ENCODE measurements around the gene NMRK2. TPM values are rescaled to one million over a fixed set of nuclear protein-coding genes. Genes with fewer than 3 reads are reported as not detected.

NMRK2 gene
- total RNA-seq, 1 experiment from 2014 or later: 60.0 TPM

DNA sequence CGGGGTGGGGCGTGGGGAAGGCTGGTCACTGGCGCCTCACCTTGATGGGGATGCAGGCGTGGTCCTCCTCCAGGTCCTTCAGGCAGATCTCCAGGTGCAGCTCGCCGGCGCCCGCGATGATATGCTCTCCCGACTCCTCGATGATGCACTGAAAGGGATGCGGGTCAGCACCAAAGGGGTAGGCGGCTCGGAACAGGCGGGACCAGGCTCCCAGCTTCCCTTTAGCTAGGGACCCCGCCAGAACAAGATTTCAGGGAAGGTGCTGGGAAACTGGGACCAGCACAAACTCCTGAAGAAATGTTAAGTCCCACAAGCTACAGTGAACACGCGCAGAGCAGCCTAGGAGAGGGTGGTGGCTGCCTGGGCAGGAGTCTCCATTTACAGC is 46.4 kb downstream of the NMRK2 start:
- no peaks in the 10 kb centered on the region for H3K27me3 ChIP-seq (ENCODE audit: insufficient read depth, low read length)
- H3K23ac ChIP-seq (ENCODE audit: insufficient read length, low read depth, low read length): no peak overlapping the region
- no peak overlapping the region for H3K4me2 ChIP-seq (ENCODE audit: insufficient read depth, insufficient read length, low read length)
- Mint-ChIP-seq H3K4me1 (peaks cover 22% of the 10 kb centered on the region in 2 experiments), H3K9me3 (no peaks in the 10 kb centered on the region; a peak in 1 of 5 replicates), H3K4me3 (0 out of 5 replicates have a peak overlapping the region, but pooled peaks of 1 of the 2 experiments have one; percentile 35), H3K36me3 (ENCODE audit: insufficient read depth in 1 of 3, low read depth in 3 of 3) (peaks cover 76 to 92% (median 85%) of the 10 kb centered on the region in 3 experiments), H3K27ac (peak overlapping the region; percentile 53 to 84 (median 80); a peak in 4 of 7 replicates), H3K27me3 (ENCODE audit: low read depth) (peaks cover 6% of the 10 kb centered on the region)
- no peak overlapping the region for H3K14ac ChIP-seq (ENCODE audit: insufficient read depth, low read length)
- DNase-seq: peak; percentile 41
- peaks cover 19% of the 10 kb centered on the region; the same call in 1 of the 2 replicates for H3K79me2 ChIP-seq (ENCODE audit: insufficient read depth, low read length)
- no peak overlapping the region for H2BK20ac ChIP-seq (ENCODE audit: low read depth, low read length, poor library complexity, severe bottlenecking)
- H4K5ac ChIP-seq (ENCODE audit: insufficient read length, low read depth, low read length): no peak overlapping the region
- H3K9me3 ChIP-seq (ENCODE audit: control insufficient read depth, low read depth, low read length): no peaks in the 10 kb centered on the region
- no peak overlapping the region for H2AFZ ChIP-seq (ENCODE audit: low read length)
- no peak overlapping the region for H2BK5ac ChIP-seq (ENCODE audit: insufficient read length, low read length)
- no peak overlapping the region for H4K91ac ChIP-seq (ENCODE audit: insufficient read length, low read depth, low read length)
- H2BK120ac ChIP-seq (ENCODE audit: low read depth, low read length, poor library complexity, severe bottlenecking): no peak overlapping the region
- WGBS (ENCODE audit: extremely low coverage, insufficient read length, low lambda C conversion rate): no CpG with 5 or more reads among the region's 18 CpGs
- H2BK12ac ChIP-seq (ENCODE audit: insufficient read length, low read depth, low read length): no peak overlapping the region
- H3K23me2 ChIP-seq (ENCODE audit: insufficient read length, low read depth, low read length, poor library complexity, severe bottlenecking): peaks cover 5% of the 10 kb centered on the region
- no peak overlapping the region for H3K4ac ChIP-seq (ENCODE audit: low read depth, low read length)
- no peak overlapping the region for H2AK5ac ChIP-seq (ENCODE audit: insufficient read length, low read length)
- H3K9ac ChIP-seq (ENCODE audit: extremely low read depth, insufficient read length, low read length): no peak overlapping the region
- peaks cover 12% of the 10 kb centered on the region for H3K79me1 ChIP-seq (ENCODE audit: insufficient read depth, low read depth, low read length, poor library complexity, severe bottlenecking)
- H4K20me1 ChIP-seq (ENCODE audit: control insufficient read depth, insufficient read depth, insufficient read length): peaks cover 4% of the 10 kb centered on the region
- H2BK15ac ChIP-seq (ENCODE audit: low read depth, low read length): no peak overlapping the region
- no peak overlapping the region for H4K8ac ChIP-seq (replicated peaks; ENCODE audit: insufficient read length, low read depth, low read length)
- H3K27ac ChIP-seq (ENCODE audit: insufficient read length, low read depth, low read length): no peak overlapping the region
- H3K4me1 ChIP-seq (ENCODE audit: insufficient read depth, low read length): no peaks in the 10 kb centered on the region
- TF ChIP-seq, protein P1, sequence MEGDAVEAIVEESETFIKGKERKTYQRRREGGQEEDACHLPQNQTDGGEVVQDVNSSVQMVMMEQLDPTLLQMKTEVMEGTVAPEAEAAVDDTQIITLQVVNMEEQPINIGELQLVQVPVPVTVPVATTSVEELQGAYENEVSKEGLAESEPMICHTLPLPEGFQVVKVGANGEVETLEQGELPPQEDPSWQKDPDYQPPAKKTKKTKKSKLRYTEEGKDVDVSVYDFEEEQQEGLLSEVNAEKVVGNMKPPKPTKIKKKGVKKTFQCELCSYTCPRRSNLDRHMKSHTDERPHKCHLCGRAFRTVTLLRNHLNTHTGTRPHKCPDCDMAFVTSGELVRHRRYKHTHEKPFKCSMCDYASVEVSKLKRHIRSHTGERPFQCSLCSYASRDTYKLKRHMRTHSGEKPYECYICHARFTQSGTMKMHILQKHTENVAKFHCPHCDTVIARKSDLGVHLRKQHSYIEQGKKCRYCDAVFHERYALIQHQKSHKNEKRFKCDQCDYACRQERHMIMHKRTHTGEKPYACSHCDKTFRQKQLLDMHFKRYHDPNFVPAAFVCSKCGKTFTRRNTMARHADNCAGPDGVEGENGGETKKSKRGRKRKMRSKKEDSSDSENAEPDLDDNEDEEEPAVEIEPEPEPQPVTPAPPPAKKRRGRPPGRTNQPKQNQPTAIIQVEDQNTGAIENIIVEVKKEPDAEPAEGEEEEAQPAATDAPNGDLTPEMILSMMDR (conservative IDR thresholded peaks at IDR 0.05): no peak
- no peak overlapping the region for H3K18ac ChIP-seq (ENCODE audit: insufficient read length, low read depth, low read length)
- H3T11ph ChIP-seq (ENCODE audit: low read length): no peak overlapping the region
- no peak overlapping the region for H3K56ac ChIP-seq (ENCODE audit: insufficient read length, low read depth, low read length)
